Trophoblast cell (in vitro differentiated cells and primary cell): ENCODE data around the gene ITGA2B.

ENCODE experiments used
- DNase-seq, 2 donors: peaks; one replicate each; pipeline ENCODE4 v3.0.0-alpha.2; 2016
- H2AFZ ChIP-seq: 2 replicates; pipeline ENCODE4 v1.6.1; 2013; ENCODE audit warnings: low read length, moderate library complexity, mild to moderate bottlenecking; ENCODE audit not compliant: insufficient read depth, poor library complexity
- H2AK5ac ChIP-seq: 2 replicates; pipeline ENCODE4 v1.6.1; 2013; ENCODE audit warnings: mild to moderate bottlenecking, low read length
- H2BK120ac ChIP-seq: 2 replicates; pipeline ENCODE4 v1.6.1; 2013; ENCODE audit warnings: low read length, mild to moderate bottlenecking, moderate library complexity; ENCODE audit not compliant: insufficient read depth, poor library complexity
- H2BK12ac ChIP-seq: 2 replicates; pipeline ENCODE4 v1.6.1; 2013; ENCODE audit warnings: mild to moderate bottlenecking, low read length, moderate library complexity
- H2BK5ac ChIP-seq: 2 replicates; pipeline ENCODE4 v1.6.1; 2013; ENCODE audit warnings: low read length, low read depth, moderate library complexity, mild to moderate bottlenecking; ENCODE audit not compliant: poor library complexity
- H3K14ac ChIP-seq: 2 replicates; pipeline ENCODE4 v1.6.1; 2013; ENCODE audit warnings: mild to moderate bottlenecking, low read length
- H3K18ac ChIP-seq: 2 replicates; pipeline ENCODE4 v1.6.1; 2013; ENCODE audit warnings: mild to moderate bottlenecking, low read length
- H3K23ac ChIP-seq: 2 replicates; pipeline ENCODE4 v1.6.1; 2013; ENCODE audit warnings: low read length
- H3K27ac ChIP-seq: 2 replicates; pipeline ENCODE4 v1.5.1; 2013; ENCODE audit warnings: low read depth, mild to moderate bottlenecking, inconsistent platforms, low read length, moderate library complexity
- H3K27me3 ChIP-seq: 2 replicates; pipeline ENCODE4 v1.6.1; 2013; ENCODE audit warnings: inconsistent platforms, mild to moderate bottlenecking, low read length, moderate library complexity; ENCODE audit not compliant: insufficient read depth
- H3K36me3 ChIP-seq, 2 experiments: 1 replicate in 1 of 2; 2 replicates in 1 of 2; pipeline ENCODE4 v1.6.1; 2013; ENCODE audit warnings: low read length in 2 of 2, mild to moderate bottlenecking in 2 of 2, moderate library complexity in 1 of 2; ENCODE audit not compliant: insufficient read depth in 2 of 2, control insufficient read depth in 1 of 2
- H3K4ac ChIP-seq: 2 replicates; pipeline ENCODE4 v1.6.1; 2013; ENCODE audit warnings: low read depth, mild to moderate bottlenecking, low read length, moderate library complexity
- H3K4me1 ChIP-seq, 2 experiments: 1 replicate in 1 of 2; 2 replicates in 1 of 2; pipeline ENCODE4 v1.6.1; 2013; ENCODE audit warnings: low read length in 2 of 2, mild to moderate bottlenecking in 2 of 2, moderate library complexity in 1 of 2; ENCODE audit not compliant: insufficient read depth in 2 of 2, control insufficient read depth in 1 of 2
- H3K4me2 ChIP-seq: 2 replicates; pipeline ENCODE4 v1.6.1; 2013; ENCODE audit warnings: inconsistent platforms, mild to moderate bottlenecking, low read length, moderate library complexity
- H3K4me3 ChIP-seq: 2 replicates; pipeline ENCODE4 v1.5.1; 2013; ENCODE audit warnings: mild to moderate bottlenecking, low read depth, low read length, inconsistent platforms
- H3K79me1 ChIP-seq: one replicate; pipeline ENCODE4 v1.6.1; 2013; ENCODE audit warnings: low read length
- H3K79me2 ChIP-seq: 2 replicates; pipeline ENCODE4 v1.6.1; 2013; ENCODE audit warnings: low read length, mild to moderate bottlenecking; ENCODE audit not compliant: control insufficient read depth, insufficient read depth, poor library complexity
- H3K9ac ChIP-seq: 2 replicates; pipeline ENCODE4 v1.6.1; 2013; ENCODE audit warnings: mild to moderate bottlenecking, low read length
- H3K9me3 ChIP-seq: 2 replicates; pipeline ENCODE4 v1.6.1; 2013; ENCODE audit warnings: low read depth, mild to moderate bottlenecking, control low read depth, inconsistent platforms, low read length; ENCODE audit not compliant: insufficient read depth
- H4K12ac ChIP-seq: 2 replicates; pipeline ENCODE4 v1.6.1; 2013; ENCODE audit warnings: low read depth, mild to moderate bottlenecking, low read length, moderate library complexity
- H4K8ac ChIP-seq: 2 replicates; pipeline ENCODE4 v1.6.1; 2013; ENCODE audit warnings: low read depth, mild to moderate bottlenecking, low read length, moderate library complexity
- H4K91ac ChIP-seq: one replicate; pipeline ENCODE4 v1.6.1; 2013; ENCODE audit warnings: low read depth, mild to moderate bottlenecking, low read length, moderate library complexity
- WGBS: extraction: QIAGEN DNeasy Blood & Tissue Kit; methylation state at CpG from one replicate; pipeline ENCODE4 v1.1.7; 2013; ENCODE audit warnings: missing lambda C conversion rate; ENCODE audit not compliant: insufficient read length, insufficient coverage; ENCODE audit errors: extremely low coverage; 5-methylcytosine and 5-hydroxymethylcytosine counted together

Gene ITGA2B

GRCh38 chr17:44387804-44388203 is 1.6 kb downstream of the ITGA2B start:
- H3K4me1 ChIP-seq: peaks cover 7 to 13% of the 10 kb centered on the region in 2 experiments
- H2BK5ac ChIP-seq: no peak overlapping the region
- H2BK120ac ChIP-seq: no peak overlapping the region
- H3K14ac ChIP-seq: no peak overlapping the region
- no peak overlapping the region for H2AFZ ChIP-seq
- H2AK5ac ChIP-seq: no peak overlapping the region
- H3K79me1 ChIP-seq: peaks cover 2% of the 10 kb centered on the region
- no peak overlapping the region for H3K23ac ChIP-seq
- no peak overlapping the region for H3K18ac ChIP-seq
- DNase-seq: no peak
- H3K9me3 ChIP-seq: peaks cover 7% of the 10 kb centered on the region
- no peaks in the 10 kb centered on the region for H3K79me2 ChIP-seq
- no peak overlapping the region for H4K12ac ChIP-seq
- no peak overlapping the region for H3K4me2 ChIP-seq
- no peak overlapping the region for H2BK12ac ChIP-seq
- no peaks in the 10 kb centered on the region for H3K36me3 ChIP-seq
- H3K27ac ChIP-seq: no peak overlapping the region
- H3K9ac ChIP-seq: no peak overlapping the region
- no peak overlapping the region for H3K4ac ChIP-seq
- H3K27me3 ChIP-seq: peaks cover 22% of the 10 kb centered on the region
- no CpG with 5 or more reads among the region's 2 CpGs for WGBS
- H4K8ac ChIP-seq: no peak overlapping the region
- H3K4me3 ChIP-seq: no peak overlapping the region
- H4K91ac ChIP-seq: no peak overlapping the region

GRCh38 chr17:44386182-44386525 is 3.3 kb downstream of the ITGA2B start:
- Histone ChIP-seq H3K4me2 (peak overlapping the region; percentile 66), H3K9ac (no peak overlapping the region), H3K4me1 (peaks cover 7 to 13% of the 10 kb centered on the region in 2 experiments), H2AFZ (no peak overlapping the region), H3K14ac (no peak overlapping the region), H3K18ac (no peak overlapping the region), H4K8ac (no peak overlapping the region), H3K4me3 (no peak overlapping the region), H3K23ac (no peak overlapping the region), H4K12ac (no peak overlapping the region), H4K91ac (no peak overlapping the region), H3K4ac (no peak overlapping the region), H3K9me3 (peaks cover 7% of the 10 kb centered on the region), H3K79me2 (no peaks in the 10 kb centered on the region), H2AK5ac (no peak overlapping the region), H2BK5ac (no peak overlapping the region), H2BK12ac (no peak overlapping the region), H3K27ac (no peak overlapping the region), H3K36me3 (no peaks in the 10 kb centered on the region), H2BK120ac (no peak overlapping the region), H3K79me1 (peaks cover 2% of the 10 kb centered on the region), H3K27me3 (peaks cover 22% of the 10 kb centered on the region)
- no peak for DNase-seq
- whole genome bisulfite sequencing: no CpG with 5 or more reads among the region's 10 CpGs

GRCh38 chr17:44385287-44386181 is 3.9 kb downstream of the ITGA2B start:
- no CpG with 5 or more reads among the region's 68 CpGs for WGBS
- Histone ChIP-seq H3K79me1 (peaks cover 2% of the 10 kb centered on the region), H4K8ac (peak overlapping the region; percentile 31), H4K12ac (no peak overlapping the region), H2BK5ac (no peak overlapping the region), H2AFZ (peak overlapping the region; percentile 71), H3K27ac (no peak overlapping the region), H3K4me1 (peaks cover 7 to 13% of the 10 kb centered on the region in 2 experiments), H2AK5ac (no peak overlapping the region), H3K36me3 (no peaks in the 10 kb centered on the region), H3K9me3 (peaks cover 7% of the 10 kb centered on the region), H3K4me3 (peak overlapping the region; percentile 58), H2BK12ac (no peak overlapping the region), H3K23ac (no peak overlapping the region), H3K27me3 (peaks cover 22% of the 10 kb centered on the region), H3K18ac (no peak overlapping the region), H3K14ac (peak overlapping the region; percentile 32), H3K4me2 (peak overlapping the region; percentile 66), H3K79me2 (no peaks in the 10 kb centered on the region), H3K4ac (no peak overlapping the region), H2BK120ac (no peak overlapping the region), H3K9ac (peak overlapping the region; percentile 15), H4K91ac (no peak overlapping the region)
- DNase-seq: peak; percentile 54 to 72

- no peak overlapping the region for H2BK12ac ChIP-seq
- H3K9me3 ChIP-seq: peaks cover 7% of the 10 kb centered on the region
- H3K79me1 ChIP-seq: peaks cover 2% of the 10 kb centered on the region
- no peak overlapping the region for H3K14ac ChIP-seq
- no peak overlapping the region for H4K91ac ChIP-seq
- peak overlapping the region; percentile 66 for H3K4me2 ChIP-seq
- no peak overlapping the region for H3K23ac ChIP-seq
- H3K79me2 ChIP-seq: no peaks in the 10 kb centered on the region
- no peak overlapping the region for H3K4ac ChIP-seq
- H3K27me3 ChIP-seq: peaks cover 22% of the 10 kb centered on the region
- no CpG with 5 or more reads among the region's 26 CpGs for WGBS
- peaks cover 7 to 13% of the 10 kb centered on the region in 2 experiments for H3K4me1 ChIP-seq
- no peak overlapping the region for H4K8ac ChIP-seq
- no peak overlapping the region for H3K9ac ChIP-seq
- no peaks in the 10 kb centered on the region for H3K36me3 ChIP-seq
- H3K18ac ChIP-seq: no peak overlapping the region
- H2AK5ac ChIP-seq: no peak overlapping the region
- DNase-seq: peak in 1 of 2 donors; percentile 25
- no peak overlapping the region for H2BK120ac ChIP-seq
- H3K27ac ChIP-seq: no peak overlapping the region
- H3K4me3 ChIP-seq: no peak overlapping the region
- H2BK5ac ChIP-seq: no peak overlapping the region
- H2AFZ ChIP-seq: peak overlapping the region; percentile 59
- no peak overlapping the region for H4K12ac ChIP-seq
Measured at GRCh38 chr17:44384823-44385286, 4.6 kb downstream of the ITGA2B start.
